Putamen (tissue), 1 donor: Measurements from ENCODE around the gene CADPS2.
"Not testable (repeated sequence)": the region's sequence is repeated elsewhere in the genome, so short reads cannot be mapped to it uniquely, and the experiment has no call there.

ENCODE experiments used
- DNase-seq: peaks from one replicate; pipeline ENCODE4 v3.0.0-alpha.2; 2016; ENCODE audit warnings: low spot score

Gene CADPS2

DNA sequence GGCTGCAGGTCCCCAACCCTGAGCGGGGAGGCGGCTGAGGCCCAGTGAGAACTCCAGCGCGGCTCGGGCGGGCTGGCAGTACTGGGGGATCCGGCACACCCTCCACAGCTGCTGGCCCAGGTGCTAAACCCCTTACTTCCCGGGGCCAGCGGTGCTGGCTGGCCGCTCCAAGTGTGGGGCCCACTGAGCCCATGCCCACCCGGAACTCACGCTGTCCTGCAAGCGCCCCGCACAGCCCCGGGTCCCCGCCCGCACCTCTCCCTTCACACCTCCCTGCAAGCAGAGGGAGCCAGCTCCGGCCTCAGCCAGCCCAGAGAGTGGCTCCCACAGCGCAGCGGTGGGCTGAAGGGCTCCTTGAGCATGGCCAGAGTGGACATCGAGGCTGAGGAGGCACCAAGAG, 212.3 kb downstream of the CADPS2 start:
- DNase-seq: no peak

DNA sequence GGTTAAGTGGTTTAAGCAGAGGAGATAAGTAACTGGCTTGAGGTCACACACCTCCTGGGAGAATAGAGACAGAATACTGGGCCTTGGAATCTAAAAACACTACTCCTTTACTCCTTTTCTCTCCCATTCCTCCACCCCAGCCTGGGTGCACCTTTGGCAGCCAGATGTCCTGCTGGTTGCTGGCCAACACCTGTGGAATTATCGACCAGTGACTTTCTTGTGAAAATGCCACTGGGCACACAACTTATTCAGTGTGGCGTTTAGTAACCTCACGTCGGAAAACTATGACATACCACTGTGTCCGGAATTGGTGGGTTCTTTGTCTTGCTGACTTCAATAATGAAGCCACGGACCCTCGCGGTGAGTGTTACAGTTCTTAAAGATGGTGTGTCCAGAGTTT, 213.7 kb downstream of the CADPS2 start:
- no peak for DNase-seq

DNA sequence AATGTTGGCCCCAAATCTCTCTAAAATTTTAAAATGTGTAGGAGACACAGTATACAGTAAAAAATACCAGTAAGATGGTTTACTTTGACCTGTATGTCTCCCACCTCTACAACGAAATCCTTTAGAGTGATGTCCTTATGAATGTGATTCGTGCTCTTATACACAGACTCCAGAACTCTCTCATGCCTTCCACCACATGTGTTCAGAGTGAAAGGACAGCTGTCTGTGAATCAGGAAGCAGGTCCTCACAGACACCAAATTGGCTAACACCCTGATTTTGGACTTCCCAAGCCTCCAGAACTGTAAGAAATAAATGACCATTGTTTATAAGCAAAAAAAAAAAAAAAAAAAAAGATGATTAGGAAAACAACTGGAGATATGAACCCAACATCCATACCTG, 222.5 kb downstream of the CADPS2 start:
- DNase-seq: no peak

DNA sequence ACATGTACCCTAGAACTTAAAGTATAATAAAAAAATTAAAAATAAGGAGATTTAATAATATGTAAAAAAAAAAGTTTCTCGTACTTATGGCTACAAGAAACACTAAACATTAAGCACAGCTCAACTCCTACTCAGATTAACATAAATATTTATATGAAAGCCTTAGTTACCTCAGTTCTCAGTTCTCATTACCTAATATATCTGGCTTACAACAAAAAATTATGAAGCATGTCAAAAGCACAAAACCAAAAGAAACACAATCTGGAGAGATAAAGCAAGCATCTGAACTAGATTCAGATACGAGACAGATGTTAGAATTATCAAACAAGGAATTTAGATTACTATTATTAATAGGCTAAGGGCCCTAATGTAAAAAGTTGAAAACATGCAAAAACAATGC, 227.4 kb downstream of the CADPS2 start:
- DNase-seq: no peak

DNA sequence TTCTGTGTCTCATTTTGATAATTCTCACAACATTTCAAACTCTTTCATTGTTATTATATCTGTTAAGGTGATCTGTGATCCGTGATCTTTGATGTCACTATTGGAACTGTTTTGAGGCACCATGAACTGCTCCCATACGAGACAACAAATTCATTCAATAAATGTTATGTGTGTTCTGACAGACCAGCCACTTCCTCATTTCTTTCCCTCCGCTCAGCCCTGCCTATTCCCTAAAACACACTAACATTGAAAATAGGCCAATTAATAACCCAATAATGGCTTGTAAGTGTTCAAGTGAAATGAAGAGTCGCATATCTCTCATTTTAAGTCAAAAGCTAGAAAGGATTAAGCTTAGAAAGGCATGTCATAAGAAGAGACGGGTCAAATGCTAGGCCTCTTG, 232.6 kb downstream of the CADPS2 start:
- no peak for DNase-seq

DNA sequence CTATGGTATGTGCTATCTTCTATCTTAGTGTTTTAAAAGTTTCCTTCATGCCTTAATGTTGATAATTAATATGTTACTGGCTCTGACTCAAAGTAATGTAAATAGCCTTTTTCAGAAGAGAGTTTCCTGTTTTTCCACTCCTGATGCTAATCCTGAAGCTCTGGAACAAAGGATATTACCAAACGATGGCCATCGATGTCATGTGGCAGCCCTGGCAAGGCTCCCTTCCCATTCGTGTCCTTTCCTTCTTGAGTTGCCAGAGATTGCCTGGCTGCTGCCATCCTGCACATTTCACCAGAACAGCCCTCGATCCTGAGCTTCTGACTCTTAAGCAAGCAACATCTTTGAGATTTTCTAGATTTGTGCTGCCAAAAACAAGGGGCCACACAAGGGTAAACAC, 233.4 kb downstream of the CADPS2 start:
- DNase-seq: no peak

DNA sequence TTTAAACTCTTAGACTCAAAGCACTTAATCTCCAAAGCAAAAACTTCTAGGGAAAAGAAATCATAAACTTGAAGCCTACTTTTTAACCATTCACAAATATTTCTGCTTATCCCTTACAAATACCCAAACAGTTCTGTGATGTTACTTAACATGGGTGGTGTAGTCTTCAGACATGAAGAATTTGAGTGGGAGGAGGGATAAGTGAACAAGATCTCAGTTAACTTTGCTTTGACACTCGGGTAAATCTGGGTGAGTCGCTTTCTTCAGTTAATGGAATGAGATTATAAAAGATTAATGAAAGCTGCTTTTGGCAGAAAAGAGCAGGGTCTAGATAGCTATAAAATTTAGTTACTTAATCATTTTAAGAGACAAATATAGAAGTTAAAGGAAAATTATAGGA, 234.8 kb downstream of the CADPS2 start:
- no peak for DNase-seq

DNA sequence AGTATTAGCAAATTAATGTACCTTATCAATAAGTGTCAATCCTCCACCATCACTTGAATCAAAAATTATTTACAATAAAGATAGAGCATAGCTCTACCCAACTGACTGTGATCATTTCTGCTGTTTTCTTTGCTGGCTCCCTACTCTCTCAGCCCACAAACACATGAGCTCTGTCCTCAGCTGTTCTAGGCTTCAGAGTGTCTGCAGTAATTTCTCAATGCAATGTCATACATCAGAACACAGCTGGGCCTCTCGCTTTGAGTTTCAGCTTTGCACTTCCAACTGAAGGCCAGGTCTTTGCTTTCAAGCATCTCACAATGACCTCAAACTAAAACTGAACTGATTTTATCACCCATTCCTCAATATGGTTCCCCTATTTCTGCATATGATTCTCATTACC, 243.0 kb downstream of the CADPS2 start:
- DNase-seq: no peak

DNA sequence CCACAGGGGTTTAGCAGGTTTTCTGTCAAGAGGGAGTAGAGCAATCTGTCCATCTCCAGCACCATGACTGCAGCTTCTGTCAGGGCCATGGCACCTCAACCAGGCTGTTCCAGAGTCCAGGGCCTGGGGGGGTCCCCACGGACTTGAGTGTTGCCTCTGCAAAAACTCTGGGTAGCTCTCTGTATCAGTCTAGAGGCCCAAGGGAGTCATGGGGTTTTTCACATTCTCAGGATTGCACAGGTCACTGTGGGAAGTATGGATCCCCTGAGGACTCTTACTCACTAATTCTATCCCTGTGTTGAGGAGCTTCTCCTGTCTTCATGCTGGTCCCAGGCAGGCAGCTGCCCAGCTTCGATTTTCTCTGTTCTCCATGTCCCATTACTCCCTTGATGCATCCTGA, 247.8 kb downstream of the CADPS2 start:
- no peak for DNase-seq

DNA sequence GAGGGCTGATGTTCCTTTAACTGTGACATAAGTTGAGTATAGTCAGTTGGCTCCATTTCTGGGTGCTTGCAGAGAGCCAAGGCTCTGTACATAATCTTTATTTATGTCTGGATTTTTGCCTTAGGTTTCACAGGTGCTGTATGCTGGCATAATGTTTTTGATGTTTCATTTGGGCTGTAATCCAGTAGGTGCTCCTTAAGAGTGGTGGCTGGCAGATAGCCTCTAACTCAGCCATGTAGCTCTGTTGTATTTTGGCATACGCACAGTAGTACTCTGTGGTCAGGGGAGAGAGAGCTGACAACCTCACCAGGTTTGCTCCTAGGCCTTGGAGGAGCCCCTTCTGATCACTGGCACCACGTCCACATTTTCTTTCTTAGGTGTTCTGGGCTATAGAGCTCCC, 248.5 kb downstream of the CADPS2 start:
- DNase-seq: no peak

DNA sequence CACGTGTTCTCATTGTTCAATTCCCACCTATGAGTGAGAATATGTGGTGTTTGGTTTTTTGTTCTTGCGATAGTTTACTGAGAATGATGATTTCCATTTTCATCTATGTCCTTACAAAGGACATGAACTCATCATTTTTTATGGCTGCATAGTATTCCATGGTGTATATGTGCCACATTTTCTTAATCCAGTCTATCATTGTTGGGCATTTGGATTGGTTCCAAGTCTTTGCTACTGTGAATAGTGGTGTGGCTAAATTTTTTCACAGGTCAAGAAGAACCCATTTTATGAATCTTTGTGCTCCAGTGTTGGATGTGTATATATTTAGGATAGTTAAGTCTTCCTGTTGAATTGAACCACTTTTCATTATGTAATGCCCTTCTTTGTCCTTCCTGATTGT, 250.8 kb downstream of the CADPS2 start:
- DNase-seq: not testable (repeated sequence)

DNA sequence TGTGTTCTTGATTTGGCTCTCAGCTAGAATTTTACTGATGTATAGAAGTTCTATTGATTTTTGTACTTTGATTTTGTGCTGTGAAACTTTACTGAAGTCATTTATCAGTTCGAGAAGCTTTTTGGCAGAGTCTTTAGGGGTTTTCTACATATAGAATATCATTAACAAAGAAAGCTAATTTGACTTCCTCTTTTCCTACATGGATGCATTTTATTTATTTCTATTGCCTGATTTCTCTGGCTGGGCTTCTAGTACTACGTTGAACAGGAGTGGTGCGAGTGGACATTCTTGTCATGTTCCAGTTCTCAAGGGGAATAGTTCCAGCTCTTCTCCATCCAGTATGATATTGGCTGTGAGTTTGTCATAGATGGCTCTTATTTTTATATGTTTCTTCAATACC, 252.8 kb downstream of the CADPS2 start:
- no peak for DNase-seq

DNA sequence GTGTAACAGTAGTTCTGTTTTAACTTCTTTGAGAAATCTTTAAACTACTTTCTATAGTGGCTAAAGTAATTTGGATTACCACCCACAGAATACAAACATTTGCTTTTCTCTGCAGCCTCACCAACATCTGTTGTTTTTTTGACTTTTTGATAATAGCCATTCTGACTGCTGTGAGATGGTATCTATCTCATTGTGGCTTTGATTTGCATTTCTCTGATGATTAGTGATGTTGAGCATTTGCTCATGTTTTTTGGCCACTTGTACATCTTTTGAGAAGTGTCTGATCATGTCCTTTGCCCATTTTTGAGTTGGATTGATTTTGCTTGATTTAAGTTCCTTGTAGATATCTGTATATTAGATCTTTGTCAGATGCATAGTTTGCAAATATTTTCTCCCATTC, 254.0 kb downstream of the CADPS2 start:
- DNase-seq: no peak

DNA sequence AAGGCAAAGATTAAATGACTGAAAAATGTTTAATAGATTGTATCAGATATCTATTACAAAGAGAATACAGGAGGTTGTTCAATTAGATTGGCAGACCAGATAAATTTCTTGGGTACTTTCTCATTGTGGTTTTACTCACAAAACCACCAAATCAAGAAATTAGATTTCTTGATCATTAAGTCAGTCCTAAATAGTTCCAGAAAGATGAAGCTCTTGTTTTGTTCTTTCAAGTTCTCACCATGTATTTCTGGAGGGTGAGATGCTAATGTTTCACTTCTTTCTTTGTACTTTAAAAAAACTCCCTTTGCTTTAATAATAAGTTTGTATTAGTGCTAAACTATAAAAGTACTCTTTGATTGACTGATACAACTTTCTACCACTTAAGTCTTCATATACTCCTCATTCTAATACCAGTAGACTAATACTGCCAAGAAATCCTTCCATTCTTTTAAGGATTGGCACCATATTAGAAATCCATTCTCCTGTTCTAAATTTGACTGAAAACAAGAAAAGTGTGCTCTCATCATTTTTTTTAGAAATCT, 256.8 kb downstream of the CADPS2 start:
- DNase-seq: no peak

DNA sequence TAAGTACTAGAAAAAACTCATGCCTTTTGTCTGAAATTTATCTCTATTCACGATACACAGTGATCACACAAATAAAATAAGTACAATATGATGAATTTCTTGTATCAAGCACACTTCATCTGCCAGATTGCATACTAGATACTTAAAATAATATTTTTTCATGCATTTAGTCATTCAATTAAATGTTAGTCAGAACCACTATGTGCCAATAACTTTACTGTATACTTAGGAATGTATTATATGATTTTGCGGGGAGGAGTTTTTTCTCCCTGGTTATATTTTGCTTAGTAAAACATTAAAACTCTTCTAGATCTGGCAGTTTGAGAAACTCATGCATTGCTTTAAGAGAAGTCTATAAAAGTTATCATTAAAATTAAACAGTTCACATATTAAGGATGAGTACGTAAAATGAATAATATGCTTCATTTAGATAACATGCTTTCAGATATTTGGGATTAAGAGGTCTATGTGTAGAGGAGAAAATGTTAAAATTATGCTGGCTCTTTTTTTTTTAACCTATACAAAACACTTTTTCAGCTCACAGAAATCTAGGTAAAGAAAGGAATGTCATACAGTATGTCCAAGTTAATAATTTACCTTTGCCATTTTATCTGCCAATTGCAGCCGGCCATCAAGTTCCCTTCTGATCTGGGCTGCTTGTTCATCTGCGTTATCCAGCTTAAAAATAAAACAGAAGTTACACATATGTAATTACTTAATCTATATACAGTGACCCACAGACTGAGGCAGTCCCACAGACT, 257.4 kb downstream of the CADPS2 start:
- DNase-seq: no peak

DNA sequence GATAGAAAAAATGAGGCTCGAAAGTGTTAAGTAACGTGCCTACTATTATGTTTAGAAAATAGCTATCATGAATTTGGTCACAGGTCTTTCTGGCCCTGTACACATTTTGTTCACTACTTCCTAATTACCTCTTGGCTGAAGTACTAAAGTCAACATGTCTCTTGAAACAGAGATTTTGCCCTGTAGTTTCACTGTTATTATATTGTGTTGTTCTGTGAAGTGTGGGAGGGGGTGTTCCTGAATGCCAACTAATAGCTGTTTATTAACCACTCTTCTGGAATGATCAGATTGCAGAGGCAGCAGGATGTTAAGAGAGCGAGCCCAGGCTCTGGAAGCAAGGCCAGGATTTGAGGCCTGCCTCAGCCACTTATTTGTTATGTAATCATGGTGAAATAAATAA, 259.5 kb downstream of the CADPS2 start:
- no peak for DNase-seq

DNA sequence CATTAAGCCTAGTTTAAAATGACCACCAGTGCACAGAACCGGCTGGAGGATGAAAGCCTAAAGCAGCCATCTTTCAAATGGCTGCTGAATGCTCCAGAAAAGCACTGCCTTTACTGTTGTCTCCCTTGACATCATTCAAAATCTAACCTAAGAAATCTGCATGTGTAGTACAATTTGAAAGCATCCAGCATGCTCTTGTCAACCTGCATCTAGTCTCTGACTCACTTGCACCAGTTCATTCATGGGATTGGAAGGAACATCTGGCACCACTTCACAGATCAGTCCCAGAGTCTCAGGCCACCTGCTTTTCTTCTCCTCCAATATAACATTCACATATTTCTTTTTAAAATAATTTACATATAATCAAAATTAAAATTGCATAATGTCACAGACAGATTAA, 263.6 kb downstream of the CADPS2 start:
- no peak for DNase-seq

DNA sequence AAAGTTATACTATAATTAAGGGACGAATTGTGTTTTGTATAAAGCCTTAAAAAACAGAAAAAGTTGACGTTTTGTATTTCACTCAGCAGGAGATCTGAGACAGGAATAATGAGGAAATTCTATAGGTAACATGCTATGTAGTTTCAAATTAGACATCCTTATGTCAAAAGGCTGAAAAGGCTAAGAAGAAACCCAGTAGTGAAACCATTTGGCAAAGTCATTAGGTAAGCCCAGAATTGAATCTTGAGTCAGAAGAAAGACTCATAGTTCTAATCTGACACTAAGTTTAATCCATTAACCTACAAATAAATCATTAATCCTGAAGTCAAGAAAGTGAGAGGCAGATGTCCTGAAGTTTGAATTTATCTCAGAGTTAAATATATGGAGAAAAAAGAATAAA, 266.6 kb downstream of the CADPS2 start:
- no peak for DNase-seq

DNA sequence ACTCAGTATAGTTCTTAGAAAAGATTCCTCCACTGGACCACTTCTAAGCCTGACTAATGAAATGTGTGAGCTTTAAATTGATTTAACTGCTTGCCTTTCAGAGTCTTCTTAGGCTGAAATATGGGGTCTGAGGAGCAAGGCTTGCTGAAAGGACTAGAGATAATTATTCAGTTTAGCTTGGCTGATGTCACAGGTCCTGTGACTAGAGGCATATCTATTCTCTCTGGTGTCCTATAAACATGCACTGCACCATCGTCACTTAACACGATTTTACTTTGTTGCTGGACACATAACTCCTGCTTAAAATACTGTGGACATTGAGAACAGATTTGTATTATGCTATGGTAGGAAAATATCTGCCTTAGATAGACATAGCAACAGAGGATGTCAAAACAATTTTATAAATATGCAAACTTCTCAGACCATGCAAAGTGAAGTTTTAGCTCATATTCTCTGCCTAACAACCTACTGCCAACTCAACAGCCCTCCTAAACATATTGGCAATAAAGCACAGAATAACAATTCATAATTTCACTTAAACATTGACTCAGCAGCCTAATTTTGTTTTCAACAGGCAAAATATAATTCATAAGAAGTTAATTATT, 267.6 kb downstream of the CADPS2 start:
- no peak for DNase-seq

DNA sequence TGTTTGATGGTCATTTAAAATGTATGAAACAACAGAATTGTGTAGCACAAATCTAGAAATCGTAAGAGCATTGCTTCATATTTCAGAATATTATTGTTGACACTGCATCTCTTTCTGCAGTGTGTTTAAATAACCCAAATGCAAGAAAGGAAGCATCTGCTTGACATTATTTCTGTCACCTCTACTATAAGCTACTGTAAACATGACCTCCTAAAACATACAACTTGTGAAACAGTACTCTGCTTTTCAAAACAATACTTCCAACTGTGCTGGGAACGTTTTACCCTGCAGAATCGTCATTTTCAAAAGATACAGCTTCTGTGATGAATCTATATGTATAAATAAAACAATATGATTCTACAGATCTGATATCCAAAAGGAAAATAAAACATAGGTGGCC, 269.3 kb downstream of the CADPS2 start:
- no peak for DNase-seq

DNA sequence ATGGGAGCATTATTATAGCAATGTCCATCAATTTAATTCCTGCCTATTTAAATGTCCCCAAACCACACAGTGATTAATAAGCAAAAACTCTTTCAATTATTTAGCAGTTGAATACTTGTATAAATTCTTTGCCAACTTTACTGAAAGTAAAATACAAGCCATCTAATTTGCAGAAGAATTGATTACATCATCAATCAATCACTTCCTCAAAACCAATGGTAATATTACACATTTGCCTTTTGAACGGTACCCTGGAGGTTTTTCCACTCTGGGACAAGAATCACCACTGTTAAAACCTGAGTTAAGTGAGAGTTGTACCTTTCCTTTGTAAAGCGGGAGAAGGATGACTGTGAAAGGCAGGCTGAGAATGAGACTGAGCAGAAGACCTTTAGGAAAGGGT, 280.3 kb downstream of the CADPS2 start:
- no peak for DNase-seq

DNA sequence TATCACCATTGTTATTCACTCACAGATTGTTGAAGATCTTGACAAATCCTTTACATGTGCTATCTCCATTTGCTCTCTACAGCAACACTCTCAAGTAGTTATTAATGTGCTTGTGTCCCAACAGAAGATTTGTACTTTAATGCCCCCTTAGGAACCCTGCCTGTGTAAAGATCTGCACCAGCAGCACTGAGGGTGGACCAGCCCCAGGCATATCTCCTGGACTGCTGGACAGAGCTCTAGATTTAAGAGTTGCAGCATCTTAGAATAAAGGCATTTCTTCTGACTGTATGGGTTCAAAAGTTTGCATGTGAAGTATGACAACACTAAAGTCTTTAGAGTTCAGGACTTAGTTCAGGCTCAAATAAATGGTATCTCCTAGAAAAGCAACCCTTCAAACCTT, 282.0 kb downstream of the CADPS2 start:
- DNase-seq: no peak

DNA sequence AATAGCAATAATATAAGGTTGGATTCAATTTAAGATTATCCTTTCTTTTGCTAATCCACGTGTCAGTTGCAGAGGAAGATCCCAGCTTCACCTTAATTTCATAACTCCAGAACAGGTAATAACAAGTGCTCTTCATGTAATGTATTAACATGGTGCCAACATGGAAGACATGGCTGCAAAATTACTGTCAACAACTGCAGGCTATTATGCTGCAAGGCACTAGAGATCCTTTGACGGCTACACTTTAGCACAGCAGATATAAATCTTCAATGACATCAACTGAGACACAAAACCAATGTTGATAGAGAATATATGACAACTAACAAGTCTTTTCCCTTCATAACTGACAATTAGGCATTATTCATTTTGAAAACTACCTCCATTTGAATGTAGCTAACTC, 283.5 kb downstream of the CADPS2 start:
- DNase-seq: no peak

DNA sequence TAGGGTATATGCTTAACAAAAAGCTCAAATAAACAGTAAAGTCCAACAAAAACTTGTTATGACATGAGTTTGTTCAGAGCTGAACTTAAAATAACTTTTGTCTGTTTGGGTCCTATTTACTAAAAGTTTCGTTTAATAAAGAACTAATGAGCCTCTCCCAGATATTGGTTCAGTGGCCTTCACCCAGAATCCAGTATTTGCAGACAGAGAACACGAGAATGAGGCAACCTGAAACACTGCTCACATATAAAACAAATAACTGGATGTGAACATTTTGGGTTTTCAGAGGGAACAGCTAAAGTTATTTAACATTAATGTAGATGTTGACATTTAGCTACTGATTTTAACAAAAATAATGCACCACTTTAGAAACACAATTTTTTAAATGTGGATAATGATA, 285.6 kb downstream of the CADPS2 start:
- no peak for DNase-seq
